H1 (cell line): ENCODE results near the gene ZNF414. TPM values are rescaled to one million over a fixed set of nuclear protein-coding genes. Genes with fewer than 3 reads are reported as not detected.

ENCODE experiments used
- CBX5 ChIP-seq: fragments of 300-800, 300-1000 bp; sonication (generic); IDR thresholded peaks from 2 replicates; pipeline ENCODE4 v1.7.1; 2016; ENCODE audit warnings: antibody characterized with exemption, low read length, low read depth
- SUZ12 ChIP-seq: fragments of 200-600 bp; sonication (generic); IDR thresholded peaks from 2 replicates; pipeline ENCODE4 v1.6.1; 2012; ENCODE audit warnings: mild to moderate bottlenecking, inconsistent platforms, low read length, moderate library complexity, mixed read lengths
- TAF7 ChIP-seq: optimal IDR thresholded peaks from 2 replicates; pipeline ENCODE3; 2011; ENCODE audit warnings: low read depth, mild to moderate bottlenecking, inconsistent platforms, low read length, moderate library complexity, borderline replicate concordance
- polyA plus RNA-seq, 7 experiments: library from polyadenylated mRNA; depleted of rRNA in 3 of 7; stranded (reverse) in 5 of 7; unstranded in 2 of 7; fragments of >200 nt in 5 of 7; fragments of 200-250 nt in 2 of 7; gene quantifications; 1 replicate in 5 of 7; 2 replicates in 1 of 7; 4 replicates in 1 of 7; pipeline versions ENCODE4 v1.2.1 to v1.2.3, GENCODE V29; 2011 to 2013; ENCODE audit warnings: missing spikeins in 2 of 7, mixed read lengths in 2 of 7
- total RNA-seq: library from RNA; stranded (reverse); fragmentation: NEBNext Ultra II Directional; extraction: Animal tissue kit (Norgen Biotek cat#: 25700); gene quantifications from 2 replicates; pipeline ENCODE4 v1.2.1, GENCODE V29; 2021
- TF ChIP-seq, protein P1 (sequence below): fragments of 300-600 bp; sonication (generic); IDR thresholded peaks from 2 replicates; pipeline ENCODE4 v1.7.1; 2012; ENCODE audit warnings: low read length, moderate library complexity, mild to moderate bottlenecking, inconsistent platforms; ENCODE audit not compliant: insufficient replicate concordance
- TF ChIP-seq, protein P2 (sequence below), 3 experiments: IDR thresholded peaks; 1 replicate in 2 of 3; 2 replicates in 1 of 3; pipeline versions ENCODE4 v1.5.1 to v1.6.1; 2011; ENCODE audit warnings: low read length in 3 of 3, mild to moderate bottlenecking in 3 of 3, inconsistent platforms in 2 of 3, low read depth in 1 of 3, moderate library complexity in 1 of 3; ENCODE audit not compliant: insufficient read depth in 1 of 3; ENCODE audit errors: control extremely low read depth in 1 of 3

The ZNF414 gene
- total and polyA plus RNA-seq, 2 of the 8 experiments (the other 6 are each of a cell fraction or from before 2014, with no cell fraction given), result 9.7 to 26.8 TPM

DNA sequence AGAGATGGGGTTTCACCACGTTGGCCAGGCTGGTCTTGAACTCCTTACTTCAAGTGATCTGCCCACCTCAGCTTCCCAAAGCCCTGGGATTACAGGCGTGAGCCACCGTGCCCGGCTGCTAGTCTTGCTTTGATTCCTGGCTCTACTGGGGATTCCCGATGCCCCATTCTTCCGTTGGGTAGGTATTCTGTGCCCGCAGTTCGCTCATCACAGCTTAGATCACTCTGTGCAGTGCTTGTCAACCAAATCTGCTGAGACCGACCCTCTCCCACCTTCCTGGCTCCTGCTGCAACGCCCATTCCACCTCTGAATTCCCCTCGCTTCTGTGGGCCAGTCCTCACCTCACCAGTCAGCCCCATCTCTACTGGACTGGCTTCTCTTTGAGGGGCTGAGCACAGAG, 4.6 kb upstream of the ZNF414 start (continued):
- TF ChIP-seq, protein P1, sequence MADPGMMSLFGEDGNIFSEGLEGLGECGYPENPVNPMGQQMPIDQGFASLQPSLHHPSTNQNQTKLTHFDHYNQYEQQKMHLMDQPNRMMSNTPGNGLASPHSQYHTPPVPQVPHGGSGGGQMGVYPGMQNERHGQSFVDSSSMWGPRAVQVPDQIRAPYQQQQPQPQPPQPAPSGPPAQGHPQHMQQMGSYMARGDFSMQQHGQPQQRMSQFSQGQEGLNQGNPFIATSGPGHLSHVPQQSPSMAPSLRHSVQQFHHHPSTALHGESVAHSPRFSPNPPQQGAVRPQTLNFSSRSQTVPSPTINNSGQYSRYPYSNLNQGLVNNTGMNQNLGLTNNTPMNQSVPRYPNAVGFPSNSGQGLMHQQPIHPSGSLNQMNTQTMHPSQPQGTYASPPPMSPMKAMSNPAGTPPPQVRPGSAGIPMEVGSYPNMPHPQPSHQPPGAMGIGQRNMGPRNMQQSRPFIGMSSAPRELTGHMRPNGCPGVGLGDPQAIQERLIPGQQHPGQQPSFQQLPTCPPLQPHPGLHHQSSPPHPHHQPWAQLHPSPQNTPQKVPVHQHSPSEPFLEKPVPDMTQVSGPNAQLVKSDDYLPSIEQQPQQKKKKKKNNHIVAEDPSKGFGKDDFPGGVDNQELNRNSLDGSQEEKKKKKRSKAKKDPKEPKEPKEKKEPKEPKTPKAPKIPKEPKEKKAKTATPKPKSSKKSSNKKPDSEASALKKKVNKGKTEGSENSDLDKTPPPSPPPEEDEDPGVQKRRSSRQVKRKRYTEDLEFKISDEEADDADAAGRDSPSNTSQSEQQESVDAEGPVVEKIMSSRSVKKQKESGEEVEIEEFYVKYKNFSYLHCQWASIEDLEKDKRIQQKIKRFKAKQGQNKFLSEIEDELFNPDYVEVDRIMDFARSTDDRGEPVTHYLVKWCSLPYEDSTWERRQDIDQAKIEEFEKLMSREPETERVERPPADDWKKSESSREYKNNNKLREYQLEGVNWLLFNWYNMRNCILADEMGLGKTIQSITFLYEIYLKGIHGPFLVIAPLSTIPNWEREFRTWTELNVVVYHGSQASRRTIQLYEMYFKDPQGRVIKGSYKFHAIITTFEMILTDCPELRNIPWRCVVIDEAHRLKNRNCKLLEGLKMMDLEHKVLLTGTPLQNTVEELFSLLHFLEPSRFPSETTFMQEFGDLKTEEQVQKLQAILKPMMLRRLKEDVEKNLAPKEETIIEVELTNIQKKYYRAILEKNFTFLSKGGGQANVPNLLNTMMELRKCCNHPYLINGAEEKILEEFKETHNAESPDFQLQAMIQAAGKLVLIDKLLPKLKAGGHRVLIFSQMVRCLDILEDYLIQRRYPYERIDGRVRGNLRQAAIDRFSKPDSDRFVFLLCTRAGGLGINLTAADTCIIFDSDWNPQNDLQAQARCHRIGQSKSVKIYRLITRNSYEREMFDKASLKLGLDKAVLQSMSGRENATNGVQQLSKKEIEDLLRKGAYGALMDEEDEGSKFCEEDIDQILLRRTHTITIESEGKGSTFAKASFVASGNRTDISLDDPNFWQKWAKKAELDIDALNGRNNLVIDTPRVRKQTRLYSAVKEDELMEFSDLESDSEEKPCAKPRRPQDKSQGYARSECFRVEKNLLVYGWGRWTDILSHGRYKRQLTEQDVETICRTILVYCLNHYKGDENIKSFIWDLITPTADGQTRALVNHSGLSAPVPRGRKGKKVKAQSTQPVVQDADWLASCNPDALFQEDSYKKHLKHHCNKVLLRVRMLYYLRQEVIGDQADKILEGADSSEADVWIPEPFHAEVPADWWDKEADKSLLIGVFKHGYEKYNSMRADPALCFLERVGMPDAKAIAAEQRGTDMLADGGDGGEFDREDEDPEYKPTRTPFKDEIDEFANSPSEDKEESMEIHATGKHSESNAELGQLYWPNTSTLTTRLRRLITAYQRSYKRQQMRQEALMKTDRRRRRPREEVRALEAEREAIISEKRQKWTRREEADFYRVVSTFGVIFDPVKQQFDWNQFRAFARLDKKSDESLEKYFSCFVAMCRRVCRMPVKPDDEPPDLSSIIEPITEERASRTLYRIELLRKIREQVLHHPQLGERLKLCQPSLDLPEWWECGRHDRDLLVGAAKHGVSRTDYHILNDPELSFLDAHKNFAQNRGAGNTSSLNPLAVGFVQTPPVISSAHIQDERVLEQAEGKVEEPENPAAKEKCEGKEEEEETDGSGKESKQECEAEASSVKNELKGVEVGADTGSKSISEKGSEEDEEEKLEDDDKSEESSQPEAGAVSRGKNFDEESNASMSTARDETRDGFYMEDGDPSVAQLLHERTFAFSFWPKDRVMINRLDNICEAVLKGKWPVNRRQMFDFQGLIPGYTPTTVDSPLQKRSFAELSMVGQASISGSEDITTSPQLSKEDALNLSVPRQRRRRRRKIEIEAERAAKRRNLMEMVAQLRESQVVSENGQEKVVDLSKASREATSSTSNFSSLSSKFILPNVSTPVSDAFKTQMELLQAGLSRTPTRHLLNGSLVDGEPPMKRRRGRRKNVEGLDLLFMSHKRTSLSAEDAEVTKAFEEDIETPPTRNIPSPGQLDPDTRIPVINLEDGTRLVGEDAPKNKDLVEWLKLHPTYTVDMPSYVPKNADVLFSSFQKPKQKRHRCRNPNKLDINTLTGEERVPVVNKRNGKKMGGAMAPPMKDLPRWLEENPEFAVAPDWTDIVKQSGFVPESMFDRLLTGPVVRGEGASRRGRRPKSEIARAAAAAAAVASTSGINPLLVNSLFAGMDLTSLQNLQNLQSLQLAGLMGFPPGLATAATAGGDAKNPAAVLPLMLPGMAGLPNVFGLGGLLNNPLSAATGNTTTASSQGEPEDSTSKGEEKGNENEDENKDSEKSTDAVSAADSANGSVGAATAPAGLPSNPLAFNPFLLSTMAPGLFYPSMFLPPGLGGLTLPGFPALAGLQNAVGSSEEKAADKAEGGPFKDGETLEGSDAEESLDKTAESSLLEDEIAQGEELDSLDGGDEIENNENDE, result no peak
- TF ChIP-seq TAF7 (no peak), CBX5 (no peak), SUZ12 (no peak)
- TF ChIP-seq, protein P2, sequence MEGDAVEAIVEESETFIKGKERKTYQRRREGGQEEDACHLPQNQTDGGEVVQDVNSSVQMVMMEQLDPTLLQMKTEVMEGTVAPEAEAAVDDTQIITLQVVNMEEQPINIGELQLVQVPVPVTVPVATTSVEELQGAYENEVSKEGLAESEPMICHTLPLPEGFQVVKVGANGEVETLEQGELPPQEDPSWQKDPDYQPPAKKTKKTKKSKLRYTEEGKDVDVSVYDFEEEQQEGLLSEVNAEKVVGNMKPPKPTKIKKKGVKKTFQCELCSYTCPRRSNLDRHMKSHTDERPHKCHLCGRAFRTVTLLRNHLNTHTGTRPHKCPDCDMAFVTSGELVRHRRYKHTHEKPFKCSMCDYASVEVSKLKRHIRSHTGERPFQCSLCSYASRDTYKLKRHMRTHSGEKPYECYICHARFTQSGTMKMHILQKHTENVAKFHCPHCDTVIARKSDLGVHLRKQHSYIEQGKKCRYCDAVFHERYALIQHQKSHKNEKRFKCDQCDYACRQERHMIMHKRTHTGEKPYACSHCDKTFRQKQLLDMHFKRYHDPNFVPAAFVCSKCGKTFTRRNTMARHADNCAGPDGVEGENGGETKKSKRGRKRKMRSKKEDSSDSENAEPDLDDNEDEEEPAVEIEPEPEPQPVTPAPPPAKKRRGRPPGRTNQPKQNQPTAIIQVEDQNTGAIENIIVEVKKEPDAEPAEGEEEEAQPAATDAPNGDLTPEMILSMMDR (IDR thresholded peaks at IDR 0.05; ENCODE audit: control extremely low read depth in 1 of 3, insufficient read depth in 1 of 3, low read depth in 1 of 3, low read length in 3 of 3), result no peak
